Measurements from ENCODE around the gene MLC1. TPM values are rescaled to one million over a fixed set of nuclear protein-coding genes. Genes with fewer than 3 reads are reported as not detected.
A peak's percentile ranks its signal among the peaks of the same experiment; 100 is the strongest.

The MLC1 gene
- total and polyA plus RNA-seq, 2 of the 4 experiments (the other 2 are of a cell fraction) = 0.10 TPM; not detected in 1

GRCh38 chr22:50012211-50013181, 72.7 kb downstream of the MLC1 start, which contains the start of gene IL17REL:
TSS of gene IL17REL (minus strand) at chr22:50012765. CDS start at chr22:50012646, 119 bp downstream.
- BruUV-seq (replicated peaks) = no TSS peak
- in situ Hi-C loops (cut with MboI; ENCODE audit: low sequenced_read_pairs) (no loop called here), dilution Hi-C loops (cut with HindIII; ENCODE audit: low sequenced_read_pairs, unreplicated experiment) (no loop called here), intact Hi-C loops (cut with micrococcal nuclease) (no loop called here)
- no peak within 1 kb of the TSS for H2BK5ac ChIP-seq (ENCODE audit: low read depth, low read length, poor library complexity, severe bottlenecking)
- H3K79me1 ChIP-seq (ENCODE audit: low read depth in 1 of 2, low read length in 2 of 2) = no peaks in the 10 kb centered on the region
- no peak within 1 kb of the TSS for H3K4me2 ChIP-seq (ENCODE audit: low read depth, low read length)
- peaks cover 6% of the 10 kb centered on the region; the same call in 1 of the 2 replicates for H3K4me1 ChIP-seq (ENCODE audit: control insufficient read depth, insufficient read depth, low read length)
- H2AK9ac ChIP-seq (replicated peaks; ENCODE audit: low read depth, low read length, poor library complexity) = no peak within 1 kb of the TSS
- peaks cover 69% of the 10 kb centered on the region for H3K27me3 ChIP-seq (ENCODE audit: control insufficient read depth, insufficient read depth, low read length)
- H3K4me3 ChIP-seq (ENCODE audit: insufficient read depth, low read depth, low read length) = no peak within 1 kb of the TSS
- H3K56ac ChIP-seq (ENCODE audit: extremely low read depth, insufficient read depth, low read length) = no peak within 1 kb of the TSS
- CTCF ChIA-PET = no interaction called here
- POLR2A ChIA-PET (ENCODE audit: unreplicated experiment) = no interaction called here
- H3K27ac ChIP-seq (ENCODE audit: insufficient read depth, low read length) = no peak within 1 kb of the TSS
- H2BK20ac ChIP-seq (ENCODE audit: low read depth, low read length) = no peak within 1 kb of the TSS
- WGBS, 2 experiments (ENCODE audit: extremely low coverage in 2 of 2, insufficient read length in 1 of 2) = 40% methylated on average over 12 of the region's 29 CpGs; no CpG with 5 or more reads in 1 of the 2 experiments
- no peak within 1 kb of the TSS for H4K5ac ChIP-seq (ENCODE audit: low read depth, low read length)
- no peak within 1 kb of the TSS for H3K4ac ChIP-seq (ENCODE audit: low read depth, low read length)
- H3K23ac ChIP-seq (ENCODE audit: low read depth, low read length) = no peak within 1 kb of the TSS
- DNase-seq (peak; percentile 10), ATAC-seq (ENCODE audit: low read depth) (peak; percentile 85)
- H2AK5ac ChIP-seq (ENCODE audit: low read depth, low read length) = no peak within 1 kb of the TSS
- no peak within 1 kb of the TSS for H2BK15ac ChIP-seq (ENCODE audit: low read depth, low read length)
- no peak within 1 kb of the TSS for H3K14ac ChIP-seq (replicated peaks; ENCODE audit: low read depth, low read length)
- TF ChIP-seq BHLHE40 (IDR thresholded peaks at IDR 0.05; ENCODE audit: low read depth, low read length) (no peak), NFE2L2 (IDR thresholded peaks at IDR 0.05; ENCODE audit: low read depth, low read length) (no peak), CTCF (conservative IDR thresholded peaks at IDR 0.05; ENCODE audit: low read depth, low read length) (no peak), CEBPB (IDR thresholded peaks at IDR 0.05; ENCODE audit: low read depth, low read length) (no peak), MXI1 (IDR thresholded peaks at IDR 0.05; ENCODE audit: borderline replicate concordance, low read depth, low read length) (no peak), POLR2A (IDR thresholded peaks at IDR 0.05; ENCODE audit: low read depth, low read length) (no peak)
- H2AFZ ChIP-seq (replicated peaks; ENCODE audit: low read length, poor library complexity) = peak within 1 kb of the TSS; percentile 26
- no peak within 1 kb of the TSS for H4K91ac ChIP-seq (ENCODE audit: insufficient read depth, low read depth, low read length)
- H3K9me3 ChIP-seq (ENCODE audit: control insufficient read depth, insufficient read depth, low read length) = no peaks in the 10 kb centered on the region; the same call in 1 of the 2 replicates
- H2BK120ac ChIP-seq (ENCODE audit: low read depth, low read length) = no peak within 1 kb of the TSS
- no peak within 1 kb of the TSS for H3K18ac ChIP-seq (ENCODE audit: low read depth, low read length)
- H3K36me3 ChIP-seq (ENCODE audit: control insufficient read depth, insufficient read depth, low read length) = no peaks in the 10 kb centered on the region
- no peak within 1 kb of the TSS for H3K9ac ChIP-seq (ENCODE audit: low read depth, low read length)
- no peaks in the 10 kb centered on the region for H3K9me1 ChIP-seq (ENCODE audit: insufficient read depth, low read length)
- no peaks in the 10 kb centered on the region for H4K20me1 ChIP-seq (ENCODE audit: insufficient read depth, low read length)
- H4K8ac ChIP-seq (ENCODE audit: low read depth in 2 of 2, low read length in 2 of 2) = no peak within 1 kb of the TSS
